Measurements from ENCODE around the gene FBXL16. TPM values are rescaled to one million over a fixed set of nuclear protein-coding genes. Genes with fewer than 3 reads are reported as not detected.

The FBXL16 gene
- total and polyA plus RNA-seq, 2 of the 13 experiments (the other 11 are each of a cell fraction or from before 2014, with no cell fraction given), result 0.22 to 2.0 TPM

DNA sequence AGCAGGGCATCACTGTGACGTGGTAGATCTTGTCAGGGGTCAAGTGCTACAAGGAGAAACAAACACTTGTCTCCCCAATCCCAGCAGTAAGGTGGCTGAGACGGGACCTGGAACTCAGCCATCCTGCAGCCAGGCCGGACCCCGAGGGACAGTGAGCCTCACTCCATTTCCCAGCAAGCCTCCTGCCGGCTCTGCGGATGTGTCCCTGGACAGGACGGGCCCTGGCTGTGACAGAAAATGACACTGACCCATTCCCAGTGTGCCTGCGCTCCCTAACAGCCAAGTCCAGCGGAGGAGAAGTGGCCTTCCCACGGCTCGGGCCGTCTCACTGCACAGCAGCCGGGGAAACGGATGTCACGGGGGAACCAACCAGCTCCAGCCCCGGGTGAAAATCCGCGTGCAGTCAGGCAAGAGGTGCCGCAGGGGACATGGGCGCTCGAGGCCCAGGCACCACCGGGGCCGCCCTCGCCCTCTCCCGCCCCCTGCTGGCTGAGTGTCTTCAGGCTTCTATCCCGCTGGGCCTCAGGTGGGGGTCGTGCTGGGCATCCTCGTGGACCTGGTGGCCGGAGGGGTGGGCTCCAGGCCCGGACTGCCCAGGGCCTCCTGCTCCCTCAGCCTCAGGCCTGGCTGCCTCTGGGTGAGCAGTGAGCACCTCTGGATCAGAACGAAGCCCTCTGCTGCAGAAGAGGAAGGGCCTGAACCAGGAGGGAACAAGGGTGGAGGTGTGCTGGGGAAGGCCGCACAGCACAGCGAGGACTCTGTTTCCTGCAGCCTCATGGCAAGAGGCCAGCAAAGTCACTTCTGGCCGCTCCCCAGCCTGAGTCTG, 28.0 kb upstream of the FBXL16 start (continued):
- TF ChIP-seq ZBTB20 (CRISPR knock-in tag; IDR thresholded peaks at IDR 0.05; ENCODE audit: borderline replicate concordance, low read depth), result no peak
- no peak for TF ChIP-seq CHCHD3 (CRISPR knock-in tag; IDR thresholded peaks at IDR 0.05)
- TF ChIP-seq ZNF572 (CRISPR knock-in tag; IDR thresholded peaks at IDR 0.05), result no peak
- TF ChIP-seq ZNF256 (CRISPR knock-in tag; conservative IDR thresholded peaks at IDR 0.05), result no peak
- peak; percentile 38; the same call in 1 of the 2 replicates for TF ChIP-seq ZFX (CRISPR knock-in tag; IDR thresholded peaks at IDR 0.05; ENCODE audit: low read depth)
- TF ChIP-seq, protein P1, sequence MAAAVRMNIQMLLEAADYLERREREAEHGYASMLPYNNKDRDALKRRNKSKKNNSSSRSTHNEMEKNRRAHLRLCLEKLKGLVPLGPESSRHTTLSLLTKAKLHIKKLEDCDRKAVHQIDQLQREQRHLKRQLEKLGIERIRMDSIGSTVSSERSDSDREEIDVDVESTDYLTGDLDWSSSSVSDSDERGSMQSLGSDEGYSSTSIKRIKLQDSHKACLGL (CRISPR knock-in tag; IDR thresholded peaks at IDR 0.05), result no peak
- TF ChIP-seq, protein P2, sequence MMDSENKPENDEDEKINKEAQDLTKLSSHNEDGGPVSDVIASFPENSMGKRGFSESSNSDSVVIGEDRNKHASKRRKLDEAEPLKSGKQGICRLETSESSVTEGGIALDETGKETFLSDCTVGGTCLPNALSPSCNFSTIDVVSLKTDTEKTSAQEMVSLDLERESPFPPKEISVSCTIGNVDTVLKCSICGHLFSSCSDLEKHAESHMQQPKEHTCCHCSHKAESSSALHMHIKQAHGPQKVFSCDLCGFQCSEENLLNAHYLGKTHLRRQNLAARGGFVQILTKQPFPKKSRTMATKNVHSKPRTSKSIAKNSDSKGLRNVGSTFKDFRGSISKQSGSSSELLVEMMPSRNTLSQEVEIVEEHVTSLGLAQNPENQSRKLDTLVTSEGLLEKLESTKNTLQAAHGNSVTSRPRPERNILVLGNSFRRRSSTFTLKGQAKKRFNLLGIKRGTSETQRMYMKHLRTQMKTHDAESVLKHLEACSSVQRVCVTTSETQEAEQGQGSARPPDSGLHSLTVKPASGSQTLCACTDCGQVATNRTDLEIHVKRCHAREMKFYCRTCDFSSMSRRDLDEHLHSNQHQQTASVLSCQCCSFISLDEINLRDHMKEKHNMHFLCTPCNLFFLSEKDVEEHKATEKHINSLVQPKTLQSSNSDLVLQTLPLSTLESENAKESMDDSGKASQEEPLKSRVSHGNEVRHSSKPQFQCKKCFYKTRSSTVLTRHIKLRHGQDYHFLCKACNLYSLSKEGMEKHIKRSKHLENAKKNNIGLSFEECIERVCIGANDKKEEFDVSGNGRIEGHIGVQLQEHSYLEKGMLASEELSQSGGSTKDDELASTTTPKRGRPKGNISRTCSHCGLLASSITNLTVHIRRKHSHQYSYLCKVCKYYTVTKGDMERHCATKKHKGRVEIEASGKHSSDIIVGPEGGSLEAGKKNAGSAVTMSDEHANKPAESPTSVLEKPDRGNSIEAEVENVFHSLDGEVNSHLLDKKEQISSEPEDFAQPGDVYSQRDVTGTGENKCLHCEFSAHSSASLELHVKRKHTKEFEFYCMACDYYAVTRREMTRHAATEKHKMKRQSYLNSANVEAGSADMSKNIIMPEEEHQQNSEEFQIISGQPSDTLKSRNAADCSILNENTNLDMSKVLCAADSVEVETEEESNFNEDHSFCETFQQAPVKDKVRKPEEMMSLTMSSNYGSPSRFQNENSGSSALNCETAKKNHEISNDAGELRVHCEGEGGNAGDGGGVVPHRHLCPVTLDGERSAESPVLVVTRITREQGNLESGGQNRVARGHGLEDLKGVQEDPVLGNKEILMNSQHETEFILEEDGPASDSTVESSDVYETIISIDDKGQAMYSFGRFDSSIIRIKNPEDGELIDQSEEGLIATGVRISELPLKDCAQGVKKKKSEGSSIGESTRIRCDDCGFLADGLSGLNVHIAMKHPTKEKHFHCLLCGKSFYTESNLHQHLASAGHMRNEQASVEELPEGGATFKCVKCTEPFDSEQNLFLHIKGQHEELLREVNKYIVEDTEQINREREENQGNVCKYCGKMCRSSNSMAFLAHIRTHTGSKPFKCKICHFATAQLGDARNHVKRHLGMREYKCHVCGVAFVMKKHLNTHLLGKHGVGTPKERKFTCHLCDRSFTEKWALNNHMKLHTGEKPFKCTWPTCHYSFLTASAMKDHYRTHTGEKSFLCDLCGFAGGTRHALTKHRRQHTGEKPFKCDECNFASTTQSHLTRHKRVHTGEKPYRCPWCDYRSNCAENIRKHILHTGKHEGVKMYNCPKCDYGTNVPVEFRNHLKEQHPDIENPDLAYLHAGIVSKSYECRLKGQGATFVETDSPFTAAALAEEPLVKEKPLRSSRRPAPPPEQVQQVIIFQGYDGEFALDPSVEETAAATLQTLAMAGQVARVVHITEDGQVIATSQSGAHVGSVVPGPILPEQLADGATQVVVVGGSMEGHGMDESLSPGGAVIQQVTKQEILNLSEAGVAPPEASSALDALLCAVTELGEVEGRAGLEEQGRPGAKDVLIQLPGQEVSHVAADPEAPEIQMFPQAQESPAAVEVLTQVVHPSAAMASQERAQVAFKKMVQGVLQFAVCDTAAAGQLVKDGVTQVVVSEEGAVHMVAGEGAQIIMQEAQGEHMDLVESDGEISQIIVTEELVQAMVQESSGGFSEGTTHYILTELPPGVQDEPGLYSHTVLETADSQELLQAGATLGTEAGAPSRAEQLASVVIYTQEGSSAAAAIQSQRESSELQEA (CRISPR knock-in tag; IDR thresholded peaks at IDR 0.05; ENCODE audit: not compliant biosample characterization), result no peak
- TF ChIP-seq ZNF768 (CRISPR knock-in tag; IDR thresholded peaks at IDR 0.05), result peak; percentile 34; the same call in 1 of the 2 replicates
- no peak for TF ChIP-seq ARID2 (CRISPR knock-in tag; IDR thresholded peaks at IDR 0.05; ENCODE audit: borderline replicate concordance)
- no peak for TF ChIP-seq CHD2 (IDR thresholded peaks at IDR 0.05; ENCODE audit: low read depth, low read length)
- TF ChIP-seq, protein P3, sequence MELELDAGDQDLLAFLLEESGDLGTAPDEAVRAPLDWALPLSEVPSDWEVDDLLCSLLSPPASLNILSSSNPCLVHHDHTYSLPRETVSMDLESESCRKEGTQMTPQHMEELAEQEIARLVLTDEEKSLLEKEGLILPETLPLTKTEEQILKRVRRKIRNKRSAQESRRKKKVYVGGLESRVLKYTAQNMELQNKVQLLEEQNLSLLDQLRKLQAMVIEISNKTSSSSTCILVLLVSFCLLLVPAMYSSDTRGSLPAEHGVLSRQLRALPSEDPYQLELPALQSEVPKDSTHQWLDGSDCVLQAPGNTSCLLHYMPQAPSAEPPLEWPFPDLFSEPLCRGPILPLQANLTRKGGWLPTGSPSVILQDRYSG (CRISPR knock-in tag; IDR thresholded peaks at IDR 0.05), result no peak
- TF ChIP-seq, protein P4, sequence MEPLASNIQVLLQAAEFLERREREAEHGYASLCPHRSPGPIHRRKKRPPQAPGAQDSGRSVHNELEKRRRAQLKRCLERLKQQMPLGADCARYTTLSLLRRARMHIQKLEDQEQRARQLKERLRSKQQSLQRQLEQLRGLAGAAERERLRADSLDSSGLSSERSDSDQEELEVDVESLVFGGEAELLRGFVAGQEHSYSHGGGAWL (CRISPR knock-in tag; IDR thresholded peaks at IDR 0.05), result no peak
- 0 out of 2 replicates have a peak, but pooled peaks have one; percentile 6 for TF ChIP-seq PCBP1 (IDR thresholded peaks at IDR 0.05; ENCODE audit: borderline replicate concordance, low read depth, low read length)
- peak; percentile 74 for TF ChIP-seq RAD21 (CRISPR knock-in tag; IDR thresholded peaks at IDR 0.05)
